Adrenal gland (tissue), 5 donors: Measurements from ENCODE around the gene AZGP1.

Experiments used
- CTCF ChIP-seq, 6 experiments: fragments of 450-650 bp in 4 of 6; fragments of 200-600 bp in 2 of 6; sonication (generic) in 1 of 6; IDR thresholded peaks; 1 replicate in 5 of 6; 2 replicates in 1 of 6; pipeline versions ENCODE4 v1.5.1 to v1.8.0; 2016 to 2021; ENCODE audit warnings: antibody characterized with exemption in 6 of 6, mild to moderate bottlenecking in 2 of 6, moderate library complexity in 1 of 6
- POLR2A ChIP-seq, 2 donors: fragments of 450-650 bp; IDR thresholded peaks; one replicate each; pipeline ENCODE4 v1.6.1; 2017; ENCODE audit warnings: antibody characterized with exemption in 2 of 2, mild to moderate bottlenecking in 2 of 2, moderate library complexity in 1 of 2
- donor health status: DM: no; HTN: no; CAD: no.

GRCh38 chr7:99990460-99990852 lies 14.6 kb upstream of the AZGP1 start:
- TF ChIP-seq POLR2A (IDR thresholded peaks at IDR 0.05), result no peak
- TF ChIP-seq CTCF (IDR thresholded peaks at IDR 0.05), result no peak
